Stimulated activated CD4-positive, alpha-beta T cell treated with anti-CD3 and anti-CD28 coated beads, TNF-alpha, amount 100 ng/mL, for 4 hours (primary cell): ENCODE results near the gene PRPH.
A peak's percentile ranks its signal among the peaks of the same experiment; 100 is the strongest.
"Not testable (repeated sequence)": the region's sequence is repeated elsewhere in the genome, so short reads cannot be mapped to it uniquely, and the experiment has no call there.

ENCODE experiments used
- DNase-seq, 3 experiments: peaks; one replicate each; pipeline ENCODE4 v3.0.0-alpha.2; 2020; ENCODE audit warnings: low read depth in 3 of 3

Gene PRPH

DNA sequence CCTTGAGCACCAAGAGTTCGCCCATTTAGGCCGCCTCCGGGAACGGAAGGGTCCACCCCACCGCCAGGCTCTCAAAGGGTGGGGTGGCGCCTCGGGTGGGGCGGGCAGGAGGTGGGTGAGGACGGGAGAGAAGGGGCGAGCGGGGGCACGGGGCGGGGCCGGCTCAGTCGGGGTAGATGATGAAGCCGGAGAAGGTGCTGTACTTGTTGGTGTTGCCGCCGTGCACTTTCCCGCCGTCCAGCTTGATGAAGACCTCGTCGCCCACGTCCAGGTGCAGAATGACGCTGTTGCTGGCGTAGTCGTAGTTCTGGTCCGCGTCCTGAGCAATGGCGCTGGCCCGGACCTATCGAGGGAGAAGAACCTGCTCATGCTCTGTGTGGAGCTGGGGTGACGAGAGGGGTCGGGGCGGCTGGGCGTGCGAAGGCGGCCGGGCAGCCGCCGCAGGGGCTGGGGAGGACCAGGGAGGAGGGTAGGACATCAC is 38.0 kb downstream of the PRPH start:
- DNase-seq: no peak

DNA sequence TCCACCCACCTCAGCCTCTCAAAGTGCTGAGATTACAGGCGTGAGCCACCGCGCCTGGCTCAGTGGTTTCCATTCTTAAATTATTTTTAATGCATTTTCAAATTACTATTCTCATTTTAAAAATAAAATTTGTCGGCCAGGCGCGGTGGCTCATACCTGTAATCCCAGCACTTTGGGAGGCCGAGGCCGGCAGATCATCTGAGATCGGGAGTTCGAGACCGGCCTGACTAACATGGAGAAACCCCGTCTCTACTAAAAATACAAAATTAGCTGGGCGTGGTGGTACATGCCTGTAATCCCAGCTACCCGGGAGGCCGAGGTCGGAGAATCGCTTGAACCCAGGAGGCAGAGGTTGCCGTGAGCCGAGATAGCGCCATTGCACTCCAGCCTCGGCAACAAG is 38.8 kb downstream of the PRPH start:
- DNase-seq: not testable (repeated sequence)

DNA sequence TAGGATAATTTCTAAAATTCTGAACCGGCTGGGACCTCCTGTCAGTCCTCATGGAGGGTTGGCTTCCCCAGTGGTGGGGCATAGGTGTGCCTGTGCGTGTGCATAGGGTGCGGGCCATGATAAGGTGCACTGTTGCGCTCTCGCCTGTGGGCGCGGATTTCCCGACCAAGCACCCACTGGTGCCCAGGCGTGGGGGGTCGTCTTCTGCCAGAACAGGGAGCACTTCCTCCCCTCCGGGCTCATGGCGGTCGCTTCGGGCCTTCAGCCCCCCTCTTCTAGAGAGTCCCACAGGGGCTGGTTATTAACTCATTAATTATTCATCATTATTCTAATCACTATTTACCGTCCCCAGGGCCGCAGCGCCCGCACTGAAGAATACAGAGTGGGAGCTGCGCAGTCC is 39.3 kb downstream of the PRPH start:
- DNase-seq: no peak

DNA sequence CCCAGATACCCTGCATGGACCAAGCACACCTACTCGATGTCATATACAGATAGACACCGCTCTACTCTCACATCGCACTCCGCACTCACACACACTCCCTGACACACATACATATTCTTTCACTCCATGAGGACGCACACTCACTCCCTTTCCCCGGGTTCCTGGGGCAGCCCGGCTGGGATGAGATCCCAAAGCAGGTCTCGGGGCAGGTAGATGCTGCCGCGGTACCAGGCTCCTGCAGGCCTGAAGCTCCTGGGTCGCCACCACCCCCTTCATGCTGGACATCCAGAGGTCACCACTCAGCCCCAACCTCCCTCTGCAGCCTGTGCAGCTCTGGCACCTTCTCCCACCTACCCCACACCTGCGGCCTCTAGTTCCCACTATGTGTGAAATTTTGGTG is 39.7 kb downstream of the PRPH start:
- DNase-seq: no peak

DNA sequence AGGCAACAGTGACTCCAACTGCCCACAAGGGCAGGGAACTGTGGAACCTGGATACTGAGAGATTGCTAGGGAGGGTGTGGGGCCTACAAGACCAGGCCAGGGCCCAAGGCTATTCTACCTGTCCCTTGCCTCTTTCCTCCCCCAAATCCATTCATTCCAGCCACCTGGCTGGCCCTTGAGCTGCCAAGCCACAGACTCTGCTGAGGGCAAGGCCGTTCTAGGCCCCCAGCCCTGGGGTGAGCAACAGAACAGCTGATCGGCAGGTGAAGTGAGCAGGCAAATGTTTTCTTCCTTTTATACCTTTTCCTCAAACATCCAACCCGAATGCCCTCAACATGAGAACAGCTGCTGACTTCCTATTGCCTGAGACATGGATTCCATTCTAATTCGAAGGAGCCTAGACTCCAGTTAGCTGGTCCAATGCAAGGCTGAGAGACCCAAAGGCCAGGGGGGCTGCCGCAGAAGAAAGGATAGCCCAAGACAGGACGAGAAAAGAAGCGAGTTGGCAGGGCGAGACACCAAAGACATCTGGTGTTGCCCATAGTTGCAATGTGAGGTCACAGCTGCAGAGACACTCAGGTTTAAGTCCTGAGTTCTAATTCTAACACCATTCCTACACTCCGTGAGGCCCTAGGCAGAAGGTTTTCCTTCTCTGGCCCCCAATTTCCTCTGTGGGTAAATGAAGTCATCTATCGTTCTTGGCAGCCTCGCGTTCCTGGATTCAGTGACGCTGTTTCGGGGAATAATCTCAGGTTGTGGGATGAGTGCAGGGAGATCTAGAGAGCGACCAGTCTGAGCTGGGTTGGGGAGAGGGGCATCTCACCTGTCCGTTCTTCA is 40.4 kb downstream of the PRPH start:
- DNase-seq: no peak

DNA sequence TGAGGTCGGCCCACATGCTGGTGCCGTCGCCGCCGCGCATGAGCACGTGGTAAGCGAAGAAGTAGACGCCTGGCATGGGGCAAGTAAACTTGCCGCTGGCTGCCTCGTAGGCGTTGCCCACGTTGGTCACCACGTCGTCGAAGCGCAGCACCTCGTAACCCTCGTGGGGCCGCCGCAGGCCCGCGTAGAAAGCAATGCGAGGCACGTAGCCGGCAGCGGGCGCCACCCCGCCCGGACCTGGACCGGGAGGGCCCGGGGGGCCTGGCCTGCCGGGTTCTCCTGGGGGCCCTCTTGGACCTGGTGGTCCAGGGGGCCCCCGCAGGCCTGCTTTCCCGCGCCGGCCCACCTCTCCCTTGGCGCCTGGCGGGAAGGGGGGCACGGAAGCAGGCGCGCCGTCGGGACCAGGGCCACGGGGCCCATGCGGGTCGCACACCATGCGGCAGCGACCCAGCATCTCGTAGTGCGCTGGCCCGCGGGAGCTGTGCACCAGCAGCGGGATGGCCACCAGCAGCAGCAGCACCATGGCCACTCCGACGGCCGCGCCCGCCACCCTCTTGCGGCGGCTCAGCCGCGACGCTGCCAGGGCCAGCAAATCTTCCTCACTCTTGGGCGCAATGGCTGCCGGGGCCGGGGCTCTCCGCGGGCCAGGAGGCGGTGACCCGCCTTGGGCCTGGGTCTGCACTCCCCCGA is 41.2 kb downstream of the PRPH start:
- DNase-seq: no peak

DNA sequence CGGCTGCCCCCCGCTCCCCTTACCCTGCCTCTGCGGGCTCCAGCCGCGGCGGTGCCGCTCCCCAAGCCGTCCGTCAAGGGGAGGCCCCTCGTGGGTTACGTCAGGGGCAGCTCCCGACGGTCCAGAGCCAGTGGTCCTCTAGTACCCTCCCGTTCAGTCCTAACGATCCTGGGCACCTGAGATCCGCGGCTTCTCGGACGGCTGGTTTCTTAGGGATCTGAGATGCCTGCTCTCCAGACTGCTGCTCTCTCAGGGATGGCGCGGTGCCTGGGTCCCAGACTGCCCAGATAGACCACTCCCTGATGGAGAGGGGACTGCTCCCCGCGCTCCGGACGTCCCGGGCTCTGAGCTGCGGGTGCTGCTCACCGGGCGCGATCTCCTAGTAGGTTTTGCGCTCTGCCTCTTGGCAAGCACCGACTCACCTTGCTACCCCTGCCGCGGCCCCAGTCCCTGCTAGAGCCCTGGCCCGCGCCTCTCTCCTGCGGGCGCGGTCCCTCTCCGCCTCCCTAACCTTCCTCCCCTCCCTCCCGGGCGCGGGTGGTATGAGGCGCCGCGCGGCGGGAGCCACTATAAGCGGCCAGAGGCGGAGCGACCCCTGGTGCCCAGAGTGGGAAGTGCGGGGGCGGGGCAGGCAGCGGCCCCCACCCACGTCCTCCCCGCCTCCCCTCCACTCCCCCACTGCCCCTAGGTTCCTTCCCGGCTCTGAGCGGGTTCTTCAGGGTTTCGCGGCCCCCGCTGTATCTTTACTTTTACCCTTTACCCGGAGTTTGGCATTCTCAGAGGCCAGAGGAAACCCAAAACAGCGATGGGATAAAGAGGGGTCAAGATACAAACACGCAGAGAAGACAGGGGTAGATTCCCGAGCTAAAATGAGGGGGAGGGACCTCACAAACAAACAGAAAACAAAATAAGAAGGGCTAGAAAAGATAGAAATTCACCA is 42.0 kb downstream of the PRPH start, which contains the start of gene C1QL4:
Gene C1QL4, minus strand, starts transcription at position 544 of the 940 bp plus-strand sequence. CDS start 711 bp downstream, outside the sequence.
- DNase-seq: peak; percentile 79 to 81 (median 81)

DNA sequence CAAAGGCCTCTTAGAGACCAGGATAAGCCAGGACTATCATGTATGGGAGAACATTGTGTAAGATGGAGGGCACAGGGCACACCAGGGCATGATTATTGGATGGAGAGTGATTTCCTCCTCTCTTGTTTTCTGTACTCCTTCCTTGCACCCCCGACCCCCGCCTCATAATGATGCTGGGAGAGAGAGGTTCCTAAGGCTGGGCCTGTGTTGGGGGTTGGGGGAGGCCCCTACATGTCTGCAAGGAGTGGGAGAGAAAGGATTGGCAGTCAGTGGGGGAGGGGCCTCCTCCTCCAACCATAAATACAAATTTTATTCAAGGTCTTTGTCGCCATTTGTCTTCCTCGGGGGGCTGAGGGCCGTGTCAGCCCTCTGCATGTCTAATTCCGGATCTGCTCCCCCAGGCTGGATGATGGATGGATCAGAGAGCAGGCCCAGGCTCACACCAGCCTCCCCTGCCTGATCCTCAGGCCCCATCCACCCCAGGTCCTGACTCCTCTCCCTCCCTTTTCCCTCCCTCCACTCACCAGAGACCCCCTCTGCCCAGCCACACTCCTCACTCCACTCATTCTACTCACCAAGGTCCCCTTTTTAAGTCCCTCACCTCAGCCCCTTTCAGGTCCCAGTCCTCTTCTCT is 44.0 kb downstream of the PRPH start:
- no peak for DNase-seq

DNA sequence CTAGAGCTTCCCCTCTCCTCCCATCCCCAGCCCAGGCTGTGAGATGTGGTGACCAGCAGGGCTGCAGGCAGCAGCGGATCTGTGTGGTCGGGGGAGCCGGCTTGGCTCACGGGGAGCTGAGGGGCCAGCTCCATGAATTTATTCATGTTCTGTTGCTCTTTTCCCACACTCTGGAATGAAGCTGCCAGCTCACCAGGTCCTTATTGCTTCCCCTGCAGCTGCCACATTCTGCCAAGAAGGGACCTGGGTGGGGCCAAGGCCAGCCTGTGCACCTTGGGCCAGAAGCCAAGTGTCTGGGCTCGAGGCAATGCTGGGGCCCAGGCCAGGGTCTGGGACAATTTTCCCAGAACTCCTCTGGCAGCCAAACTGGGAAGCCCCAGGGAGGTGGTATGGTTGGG is 44.5 kb downstream of the PRPH start:
- DNase-seq: no peak

DNA sequence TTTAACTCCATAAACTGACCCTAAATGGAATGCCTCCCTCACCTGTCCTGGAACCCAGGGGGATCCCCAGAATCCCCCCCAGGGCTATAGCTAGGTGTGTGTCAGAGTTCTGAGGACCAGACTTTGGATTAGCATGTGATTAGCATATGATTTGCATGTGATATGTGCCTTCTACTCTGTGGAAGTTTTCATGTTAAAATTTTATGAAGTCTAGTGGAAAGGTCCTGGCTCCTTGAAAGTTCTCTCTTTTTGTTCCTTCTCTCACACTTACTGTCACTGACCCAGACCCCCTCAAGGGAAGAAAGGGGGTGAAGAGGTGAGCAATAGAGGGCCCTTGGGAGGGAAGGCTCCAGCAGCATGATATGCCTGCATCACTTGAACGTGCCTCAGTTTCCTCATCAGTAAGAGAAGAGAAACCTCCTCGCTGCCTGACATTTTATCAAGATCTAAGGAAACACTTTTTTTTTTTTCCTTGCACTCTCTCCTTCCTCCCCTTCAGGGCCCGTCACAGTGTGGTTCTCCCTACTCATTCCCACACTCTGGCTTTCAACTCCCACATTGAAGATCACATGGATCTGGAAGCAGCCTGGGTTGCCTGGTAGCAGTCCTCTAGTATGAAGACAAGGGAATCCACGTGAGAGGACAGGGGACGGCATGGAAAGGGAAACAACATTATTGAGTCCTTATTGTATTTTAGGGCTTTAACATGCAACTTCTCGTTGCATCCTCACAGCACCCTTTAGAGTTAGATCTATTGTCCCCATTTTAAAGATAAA is 45.3 kb downstream of the PRPH start:
- no peak for DNase-seq

DNA sequence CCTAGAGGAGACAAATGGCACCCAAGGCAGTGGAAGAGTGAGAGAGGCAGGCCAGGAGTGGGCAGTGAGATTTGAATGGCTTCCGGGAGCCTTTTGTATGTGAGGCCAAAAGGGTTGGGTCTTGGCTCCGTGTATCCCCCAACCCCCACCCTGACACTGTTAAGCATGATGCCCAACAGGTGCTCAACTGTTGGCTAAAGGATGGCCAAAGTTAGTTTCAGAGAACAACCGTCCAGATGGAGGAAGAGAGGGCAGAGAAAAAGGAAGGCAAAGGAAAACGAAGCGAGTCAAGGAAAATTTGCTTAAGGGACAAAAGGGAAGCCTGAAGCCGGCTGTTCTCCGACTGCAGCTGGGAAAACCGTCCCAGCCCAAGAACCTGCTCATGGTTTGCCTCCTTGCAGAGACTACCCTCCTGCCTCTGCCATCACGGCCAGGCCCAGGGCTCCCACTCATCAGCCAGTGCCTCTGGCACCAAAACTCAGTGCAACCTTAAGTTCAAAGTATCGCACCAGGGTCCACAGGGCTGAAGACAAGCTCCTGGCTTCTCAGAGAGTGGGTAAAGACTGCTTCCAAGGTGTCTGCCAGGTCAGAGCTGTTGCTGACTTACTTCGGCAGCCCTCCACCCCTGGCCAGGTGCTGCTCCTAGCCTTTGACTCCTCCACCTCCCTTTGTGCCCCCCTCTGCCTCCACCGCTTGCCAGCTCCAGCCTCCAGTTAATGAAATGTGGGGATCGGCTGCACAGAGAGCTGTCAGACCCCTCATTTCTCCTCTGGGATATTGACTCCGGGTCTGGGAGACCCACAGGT is 46.2 kb downstream of the PRPH start:
- no peak for DNase-seq

DNA sequence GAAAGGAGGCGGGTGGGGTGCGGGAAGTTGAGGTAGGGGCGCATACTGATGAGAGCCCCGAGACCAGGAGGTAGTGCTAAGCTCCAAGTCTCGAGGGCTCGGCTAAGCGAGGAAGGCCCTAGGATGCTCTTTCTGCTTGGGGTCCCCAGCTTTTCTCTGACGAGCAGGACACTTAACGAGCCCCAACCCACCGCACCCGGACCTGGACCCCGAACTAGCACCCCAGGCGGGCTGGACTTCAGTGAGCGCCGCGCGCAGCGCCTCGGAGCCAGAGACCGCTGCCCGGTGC is 46.8 kb downstream of the PRPH start:
- no peak for DNase-seq

DNA sequence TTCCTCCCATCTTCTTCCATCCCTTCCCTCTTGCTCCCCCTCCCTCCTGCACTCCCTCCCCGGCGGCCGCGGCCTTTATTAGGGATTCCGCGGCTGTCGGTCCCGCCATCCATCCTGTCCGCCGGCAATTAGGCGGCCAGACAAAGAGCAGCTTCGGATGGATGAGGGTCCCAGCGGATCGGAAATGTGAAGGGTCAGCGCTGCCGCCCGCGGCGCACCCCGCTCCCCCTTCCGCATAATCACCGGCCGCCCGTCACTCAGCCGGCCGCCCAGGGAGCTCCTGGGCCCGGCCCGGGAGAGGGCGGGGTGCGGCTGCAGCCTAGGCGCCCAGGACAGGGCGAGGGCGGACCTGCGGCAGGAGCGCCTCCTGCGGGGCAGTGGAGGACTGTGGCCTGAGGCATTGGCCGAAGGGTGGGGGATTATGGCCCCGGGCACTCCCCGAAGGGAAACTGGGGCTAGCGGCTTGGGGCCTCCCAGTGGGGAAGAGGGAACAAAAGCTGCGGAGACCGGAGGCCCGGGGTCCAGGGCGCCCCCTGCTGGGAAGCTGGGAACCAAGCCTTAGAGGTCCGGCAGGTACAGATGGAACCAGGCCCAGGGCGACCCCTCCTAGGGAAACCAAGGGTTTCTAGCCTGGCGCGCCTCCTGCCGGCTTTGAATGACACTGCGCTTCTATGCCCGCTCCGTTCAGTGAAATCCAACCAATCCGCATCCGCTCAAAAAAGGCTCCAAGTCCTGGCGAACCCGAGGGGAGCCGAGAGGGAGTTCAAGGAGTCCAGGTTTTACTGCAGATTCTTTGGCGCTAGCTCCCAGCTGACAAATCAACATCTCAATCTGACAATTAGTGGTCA is 47.3 kb downstream of the PRPH start:
- DNase-seq: peak; percentile 46 to 60 (median 47)

DNA sequence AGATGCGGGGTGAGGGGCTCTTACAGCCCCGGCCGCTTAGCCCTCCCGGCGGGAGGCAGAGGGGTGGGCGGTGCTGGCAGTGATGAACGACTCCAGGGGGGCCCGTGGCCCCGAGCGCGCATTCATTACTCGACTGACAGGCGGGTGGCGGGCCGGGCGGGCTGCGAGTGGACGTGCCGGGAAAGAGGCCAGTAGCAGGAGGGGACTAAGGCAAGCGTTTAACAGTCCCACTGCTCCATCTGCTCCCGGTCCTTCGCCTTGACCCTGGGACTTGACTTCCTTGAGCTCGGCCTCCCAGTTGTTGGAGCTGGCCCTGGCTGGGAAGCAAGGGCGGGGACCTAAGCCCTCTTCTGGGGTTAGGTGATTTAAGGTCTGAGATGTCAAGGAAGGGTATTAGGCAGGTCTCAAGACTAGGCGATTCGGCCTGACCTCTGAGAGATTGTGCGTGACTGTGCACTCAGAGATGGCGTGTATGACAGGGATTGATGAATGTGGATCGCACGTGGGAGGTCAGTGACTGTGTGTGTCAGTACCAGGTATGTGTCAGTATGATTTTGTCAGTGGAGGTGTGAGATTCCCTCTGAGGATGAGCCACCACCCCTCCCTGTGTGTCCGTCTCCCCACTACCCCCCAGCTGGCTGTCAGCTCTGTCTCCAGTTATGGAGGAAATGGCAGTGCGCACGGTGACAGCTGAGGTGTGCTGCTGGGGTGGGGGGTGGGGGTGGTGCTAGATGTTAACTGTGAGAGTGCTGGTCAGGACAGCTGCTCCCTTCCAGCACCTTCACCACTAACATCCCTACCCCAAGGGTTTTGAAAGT is 48.2 kb downstream of the PRPH start:
- DNase-seq: peak in 1 of 3 experiments; percentile 42

DNA sequence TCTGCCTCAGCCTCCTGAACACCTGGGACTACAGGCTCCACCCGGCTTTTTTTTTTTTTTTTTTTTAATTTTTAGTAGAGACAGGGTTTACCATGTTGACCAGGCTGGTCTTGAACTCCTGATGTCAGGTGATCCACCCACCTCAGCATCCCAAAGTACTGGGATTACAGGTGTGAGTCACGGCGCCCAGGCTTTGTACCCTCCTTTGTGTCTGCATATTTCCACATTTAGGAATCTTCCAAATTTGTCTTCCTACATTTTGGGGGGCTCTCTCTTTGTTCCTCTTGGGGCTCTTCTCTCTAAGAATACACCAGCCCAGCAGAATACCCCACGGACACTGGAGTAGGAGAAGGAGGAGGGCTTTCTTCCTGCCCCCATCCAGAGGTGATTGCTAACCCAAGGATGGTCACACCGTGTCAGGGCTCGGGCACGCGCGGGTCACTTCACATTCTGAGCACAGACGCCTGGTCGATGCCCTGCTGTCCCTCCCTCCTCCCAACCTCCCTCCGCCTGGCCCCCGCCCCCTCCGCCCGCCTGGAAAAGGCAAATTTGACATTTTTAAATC is 49.6 kb downstream of the PRPH start:
- no peak for DNase-seq

DNA sequence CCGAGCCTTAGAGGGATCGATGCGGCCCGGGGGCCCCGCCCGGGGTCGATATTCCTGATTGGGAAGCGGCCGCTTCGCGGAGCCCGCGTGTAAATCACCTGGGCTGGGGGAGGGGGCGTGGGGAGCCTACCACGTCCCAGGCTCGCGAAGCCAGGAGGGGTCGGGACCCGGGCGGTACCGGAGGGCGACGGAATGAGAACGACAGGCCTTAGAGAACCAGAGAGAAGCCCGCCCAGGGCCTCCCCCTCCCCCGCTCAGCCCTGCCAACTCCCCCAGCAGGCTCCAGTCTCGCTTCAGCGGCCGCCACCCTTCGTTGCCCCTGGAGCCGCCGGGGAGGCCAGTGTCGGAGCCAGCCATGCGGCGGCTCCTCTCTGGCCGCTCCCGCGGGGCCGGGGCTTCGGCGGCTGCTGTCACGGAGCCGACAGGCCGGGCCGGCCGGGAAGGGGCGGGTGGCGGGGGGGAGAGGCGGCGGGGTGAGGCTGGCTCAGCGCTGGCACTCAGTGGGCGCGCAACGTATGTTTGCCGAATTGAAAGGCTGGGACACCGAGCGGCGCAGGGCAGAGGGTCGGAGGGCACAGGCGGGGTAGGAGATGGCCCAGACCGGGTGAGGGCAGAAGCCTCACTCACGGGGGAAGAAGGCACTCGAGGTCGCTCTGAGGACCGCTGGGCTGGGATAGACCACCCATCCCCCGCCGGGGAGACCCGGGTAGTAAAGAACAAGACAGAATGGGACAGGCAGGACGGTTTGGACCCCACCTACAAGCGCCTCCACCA is 50.3 kb downstream of the PRPH start:
- DNase-seq: no peak
